ENCODE measurements around the gene APOA4.

Gene APOA4

DNA sequence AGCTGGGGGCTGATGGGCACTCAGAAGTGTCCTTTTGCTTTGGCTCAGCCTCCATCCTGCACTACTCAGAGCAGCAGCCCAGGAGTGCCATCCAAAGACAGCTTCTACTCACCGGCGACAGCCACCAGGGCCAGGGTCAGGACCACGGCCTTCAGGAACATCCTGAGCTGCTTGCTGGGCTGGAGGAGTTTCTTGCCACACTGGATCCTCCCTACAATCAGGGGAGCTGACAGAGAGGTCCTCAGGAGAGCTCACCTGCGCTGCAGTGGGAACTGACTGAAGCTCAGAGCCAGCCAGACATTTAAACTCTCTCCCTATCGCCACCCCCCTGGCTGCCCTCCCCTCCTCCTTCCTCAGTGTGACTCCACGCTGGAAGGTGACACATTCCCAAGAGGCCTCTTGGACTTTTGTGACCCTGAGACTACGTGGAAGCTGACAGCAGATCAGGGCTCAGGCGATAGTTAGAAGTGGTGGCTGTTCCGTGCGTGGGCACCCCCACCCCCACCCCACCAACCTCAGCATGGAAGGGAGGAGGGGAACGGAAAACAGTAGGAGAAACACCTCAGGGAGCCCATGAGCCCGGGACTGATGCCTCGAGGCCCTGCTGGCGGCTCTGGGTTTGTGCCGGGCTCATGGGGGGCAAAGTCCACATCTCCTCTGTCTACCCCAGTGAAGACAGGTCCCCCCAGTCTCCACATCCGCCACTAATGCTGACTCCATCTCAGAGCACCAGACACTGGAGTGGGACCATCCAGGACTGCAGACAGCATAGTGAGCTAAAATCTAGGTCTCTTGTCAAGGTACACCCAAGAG is at the start of gene APOA4:
TSS of gene APOA4 (minus strand) at position 274 of the 813 bp plus-strand sequence. CDS start at position 161, 113 bp downstream.
- no peak for DNase-seq

DNA sequence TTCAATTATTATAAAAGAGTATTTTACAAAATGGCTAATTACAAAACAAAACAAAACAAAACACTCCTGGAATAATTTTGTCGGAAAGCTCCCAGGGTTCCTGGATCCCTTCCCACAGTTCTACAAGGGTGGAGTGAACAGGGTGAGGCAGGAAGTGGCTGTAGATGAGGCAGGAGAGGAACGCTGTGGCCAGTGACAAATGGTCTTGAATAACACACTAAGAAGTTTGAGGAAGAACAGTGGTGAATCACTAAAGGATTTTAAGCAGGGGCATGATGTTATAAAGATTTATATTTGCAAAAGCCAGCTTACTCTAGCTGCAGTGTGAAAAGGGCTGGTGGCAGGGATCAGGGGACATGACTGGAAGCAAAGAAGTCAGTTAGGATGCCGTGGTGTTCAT is 48.1 kb upstream of the APOA4 start:
- DNase-seq, result no peak

DNA sequence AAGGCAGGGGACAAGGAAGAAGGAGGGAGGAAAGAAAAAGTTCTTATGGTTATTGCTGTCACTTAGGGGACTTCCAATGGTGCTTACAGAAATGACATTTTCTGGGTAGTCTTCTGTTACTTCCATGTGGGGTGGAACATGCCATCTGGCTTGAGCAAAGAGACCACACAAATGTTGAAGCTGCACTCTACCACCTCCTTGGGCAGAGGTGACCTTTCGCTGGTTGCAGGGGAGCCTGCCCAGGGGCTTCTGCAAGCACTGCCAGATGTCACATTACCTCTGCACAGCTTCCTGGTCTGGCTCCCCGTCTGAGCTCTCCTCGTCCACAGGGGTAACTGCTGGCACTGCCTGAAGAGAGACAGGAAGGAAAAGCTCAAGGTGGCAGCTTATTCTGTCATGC is 47.0 kb upstream of the APOA4 start:
- peak; percentile 33 for DNase-seq

DNA sequence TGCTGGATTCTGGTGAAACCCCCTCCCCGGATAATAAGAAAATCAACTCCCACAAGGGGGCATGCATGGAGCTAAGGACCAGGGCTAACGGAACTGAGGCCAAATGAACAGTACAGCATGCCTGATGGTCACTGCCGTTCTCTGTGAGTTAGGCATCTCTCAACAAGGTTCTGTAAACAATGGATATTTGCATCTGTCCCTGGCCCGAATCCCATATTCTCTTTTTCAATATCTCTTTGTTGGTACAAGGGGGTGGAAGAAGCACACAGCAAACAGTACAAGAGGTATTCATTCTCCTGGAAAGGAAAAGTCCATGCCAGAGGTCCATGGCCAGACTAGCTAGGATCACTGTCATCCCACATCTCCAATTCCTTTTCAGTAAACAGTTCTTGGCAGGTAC is 46.5 kb upstream of the APOA4 start:
- DNase-seq, result no peak

DNA sequence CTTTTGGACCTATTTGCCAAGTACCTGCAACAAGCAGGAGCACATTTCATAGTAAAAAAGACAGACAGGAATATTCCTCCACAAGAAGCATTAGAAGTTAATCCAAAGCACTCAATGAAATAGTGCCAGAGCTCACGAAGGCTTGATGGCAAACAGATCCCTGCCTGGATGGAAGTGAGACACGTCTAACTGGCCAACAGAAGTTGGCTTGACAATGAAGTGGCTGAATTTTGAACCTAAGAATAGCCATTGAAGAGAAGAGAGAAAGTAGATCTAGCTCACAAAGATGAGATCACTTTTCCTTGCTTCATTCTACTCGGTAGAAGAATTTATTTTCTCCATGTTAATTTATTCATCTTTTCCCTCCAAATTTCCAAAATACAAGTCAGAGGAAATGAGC is 45.0 kb upstream of the APOA4 start:
- no peak for DNase-seq

DNA sequence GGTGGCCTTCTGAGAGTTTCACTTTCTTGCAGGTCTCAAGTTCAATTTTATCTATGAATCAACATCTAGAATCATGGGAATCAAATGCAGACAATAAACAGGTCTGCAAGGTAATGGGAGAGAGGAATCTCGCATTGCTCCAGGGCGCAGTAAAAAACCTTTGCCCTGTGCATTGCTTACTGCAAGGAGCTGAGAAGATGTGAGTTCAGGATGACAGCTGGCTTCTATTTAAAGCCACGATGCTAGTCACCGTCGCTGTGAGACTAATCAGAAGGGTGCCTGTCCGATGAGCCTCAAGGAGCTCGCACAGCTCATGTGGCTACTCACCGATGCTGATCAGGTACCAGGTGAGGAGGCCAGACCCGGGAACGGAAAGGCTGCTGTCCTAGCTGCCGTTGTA is 44.5 kb upstream of the APOA4 start:
- no peak for DNase-seq

DNA sequence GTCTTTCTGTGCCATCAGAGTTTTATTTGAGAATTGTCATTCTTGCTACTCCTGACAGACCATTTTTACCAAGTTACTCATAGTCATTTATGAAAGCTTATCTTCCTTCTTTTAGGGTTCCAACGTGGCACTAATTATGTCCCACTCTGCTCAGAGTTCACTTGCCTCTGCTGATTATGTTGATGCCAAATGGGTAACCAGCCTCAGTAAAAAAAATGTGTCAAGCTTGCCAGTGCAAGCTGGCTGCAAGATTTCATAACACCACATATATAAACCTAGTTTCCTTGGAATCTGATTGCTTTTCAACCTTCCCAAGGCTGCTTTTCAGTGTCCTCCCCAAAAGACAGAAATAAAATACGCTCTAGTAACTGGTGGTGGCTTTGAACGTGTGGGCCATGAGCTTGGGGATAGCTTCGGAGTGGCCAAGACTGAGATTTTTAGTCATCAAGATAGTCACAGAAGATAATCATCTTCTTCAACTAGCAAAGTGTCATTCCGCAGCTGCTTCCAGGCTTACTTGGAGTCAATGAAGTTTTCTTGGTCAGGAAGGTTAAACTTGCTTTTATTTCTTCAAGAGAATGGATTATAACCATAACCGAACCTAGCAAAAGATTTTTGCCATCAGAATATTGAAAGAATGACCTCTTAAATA is 43.8 kb upstream of the APOA4 start:
- no peak for DNase-seq

DNA sequence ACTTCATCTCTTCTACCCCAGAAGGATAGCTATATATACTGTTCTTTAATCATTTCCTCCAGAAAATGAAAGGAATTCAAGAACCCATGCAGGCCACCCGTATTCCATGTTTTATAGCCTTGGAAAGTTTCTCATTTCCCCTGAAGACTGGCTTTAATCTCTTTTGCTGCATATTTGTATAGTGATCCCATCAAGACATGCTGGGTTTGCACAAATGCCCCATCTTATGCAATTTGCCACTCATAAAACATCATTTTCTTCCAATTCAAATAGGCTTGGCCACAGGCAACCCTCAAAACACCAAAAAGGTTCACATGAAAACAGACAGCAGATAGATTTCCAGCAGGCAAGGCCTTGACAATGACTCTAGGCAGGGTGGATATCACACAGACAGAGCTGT is 42.6 kb upstream of the APOA4 start:
- DNase-seq, result no peak

DNA sequence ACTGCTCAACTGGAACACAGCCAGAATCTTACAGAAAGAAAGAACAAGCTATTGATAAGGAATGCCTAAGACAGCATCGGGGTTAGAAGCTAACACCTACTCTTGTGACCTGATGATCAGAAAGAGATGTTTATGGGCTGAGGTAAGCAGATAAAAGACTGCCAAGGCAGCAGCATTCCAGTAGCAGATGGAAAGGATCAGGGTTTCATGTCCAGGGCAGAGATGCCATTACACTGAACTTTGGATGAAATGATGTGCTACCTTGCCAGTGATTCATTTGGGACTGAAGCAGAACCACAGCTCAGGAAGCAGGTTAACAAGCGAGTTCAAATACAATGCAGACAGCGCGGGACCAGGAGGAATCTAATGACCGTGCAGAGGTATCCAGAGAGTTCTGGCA is 41.4 kb upstream of the APOA4 start:
- DNase-seq, result no peak

DNA sequence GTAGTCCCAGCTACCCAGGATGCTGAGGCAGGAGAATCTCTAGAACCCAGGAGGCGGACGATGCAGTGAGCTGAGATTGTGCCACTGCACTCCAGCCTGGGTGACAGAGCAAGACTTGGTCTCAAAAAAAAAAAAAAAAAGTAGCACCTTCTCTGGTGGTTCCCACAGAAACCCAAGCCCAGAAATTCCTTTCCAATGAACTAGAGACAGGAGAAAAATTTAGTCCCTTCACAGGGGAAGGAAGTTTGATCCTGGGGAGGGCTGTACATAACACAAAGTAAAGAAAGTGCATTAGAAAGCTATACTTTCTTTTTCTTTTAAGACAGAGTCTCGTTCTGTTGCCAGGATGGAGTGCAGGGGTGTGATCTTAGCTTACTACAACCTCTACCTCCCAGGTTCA is 39.8 kb upstream of the APOA4 start:
- no peak for DNase-seq

DNA sequence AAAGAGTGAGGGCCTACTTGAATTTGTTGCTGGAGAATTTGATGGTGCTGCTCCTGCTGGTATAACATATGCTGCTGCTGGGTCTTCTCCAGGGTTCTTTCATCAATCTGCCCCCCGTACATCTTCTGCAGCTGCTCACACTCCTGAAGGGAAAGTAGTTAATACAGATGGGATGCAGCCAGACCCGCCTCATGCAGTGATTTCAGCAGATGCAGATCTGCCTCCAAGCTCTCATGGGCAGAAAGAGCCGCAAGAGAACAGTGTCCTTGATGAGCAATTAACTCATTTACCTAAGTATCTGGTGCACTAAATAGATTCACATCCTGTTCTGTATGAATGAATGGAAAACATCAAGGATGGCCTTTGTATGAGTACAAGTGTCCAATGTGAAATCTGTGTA is 39.1 kb upstream of the APOA4 start:
- no peak for DNase-seq

DNA sequence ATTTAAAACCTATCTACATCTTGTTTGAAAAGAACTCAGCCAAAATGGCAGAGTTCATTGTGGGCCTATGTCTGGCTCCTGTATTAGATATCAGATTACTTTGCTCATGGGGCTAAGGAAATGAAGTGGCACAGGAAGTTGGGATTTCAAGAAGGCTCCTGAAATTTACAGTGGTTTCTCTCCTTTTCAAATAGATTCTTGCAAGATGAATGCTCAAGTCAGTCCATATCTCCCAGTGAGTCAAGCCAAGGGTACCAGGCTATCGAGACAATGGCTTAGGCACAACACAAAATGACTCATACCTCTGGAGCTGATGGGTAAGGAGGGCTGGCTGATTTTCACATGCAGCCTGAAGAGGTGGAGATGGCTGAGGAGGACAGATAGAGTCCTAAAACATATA is 38.4 kb upstream of the APOA4 start:
- no peak for DNase-seq

DNA sequence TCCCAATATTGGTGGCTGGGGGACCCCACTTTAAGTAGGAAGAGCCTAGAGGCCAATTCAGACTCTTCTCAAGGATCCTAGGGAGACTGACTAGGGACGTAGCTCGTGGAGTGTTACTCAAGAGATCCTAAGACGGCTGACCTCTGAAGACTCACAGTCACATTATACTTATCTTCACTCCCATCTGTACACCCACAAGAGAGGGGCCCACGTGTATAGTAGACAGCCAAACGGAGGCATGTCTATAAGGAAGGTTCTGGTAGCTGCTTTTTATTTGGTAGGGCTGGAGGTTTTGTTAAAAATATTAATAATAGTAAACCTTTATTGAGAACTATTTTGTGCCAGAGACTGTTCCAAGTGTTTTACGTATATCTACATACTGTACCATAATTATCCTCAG is 37.2 kb upstream of the APOA4 start:
- DNase-seq, result no peak

DNA sequence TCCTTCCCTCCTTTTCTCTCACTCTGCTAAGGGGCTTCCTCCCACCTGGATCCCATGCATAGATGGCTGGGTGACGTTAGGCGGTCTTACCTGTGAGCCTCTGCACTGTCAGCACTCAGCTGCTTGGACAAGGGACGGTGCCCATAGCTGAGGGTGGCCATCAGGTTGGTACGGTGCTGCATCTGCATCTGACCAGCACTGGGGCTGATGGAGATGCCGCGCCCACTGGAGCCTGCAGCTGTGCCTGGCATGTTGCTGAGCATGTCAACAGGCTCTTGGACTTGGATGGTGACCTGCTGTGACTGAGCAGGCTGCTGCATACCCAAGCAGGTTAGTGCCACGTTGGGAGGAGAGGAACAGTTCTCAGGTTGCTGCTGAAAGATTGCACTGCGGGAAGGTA is 36.1 kb upstream of the APOA4 start:
- no peak for DNase-seq

DNA sequence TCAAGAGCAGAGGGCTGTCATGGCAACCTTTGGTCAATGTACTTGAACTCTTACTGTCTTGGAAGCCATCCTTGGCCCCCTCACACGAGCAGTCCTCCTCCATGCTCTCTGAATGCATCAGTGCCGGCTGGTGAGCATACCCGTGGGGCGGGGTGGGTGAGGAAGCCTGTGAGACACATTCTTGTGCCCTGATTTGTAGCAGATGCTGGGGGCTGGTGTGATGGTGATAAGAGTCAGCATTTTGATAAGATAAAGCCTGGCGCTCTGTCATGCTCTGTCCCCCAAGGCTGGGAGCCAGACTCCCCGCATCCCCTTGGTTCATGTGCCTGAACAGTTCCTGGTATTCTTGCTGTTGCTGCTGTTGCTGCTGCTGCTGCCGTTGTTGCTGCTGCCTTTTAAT is 34.8 kb upstream of the APOA4 start:
- no peak for DNase-seq

DNA sequence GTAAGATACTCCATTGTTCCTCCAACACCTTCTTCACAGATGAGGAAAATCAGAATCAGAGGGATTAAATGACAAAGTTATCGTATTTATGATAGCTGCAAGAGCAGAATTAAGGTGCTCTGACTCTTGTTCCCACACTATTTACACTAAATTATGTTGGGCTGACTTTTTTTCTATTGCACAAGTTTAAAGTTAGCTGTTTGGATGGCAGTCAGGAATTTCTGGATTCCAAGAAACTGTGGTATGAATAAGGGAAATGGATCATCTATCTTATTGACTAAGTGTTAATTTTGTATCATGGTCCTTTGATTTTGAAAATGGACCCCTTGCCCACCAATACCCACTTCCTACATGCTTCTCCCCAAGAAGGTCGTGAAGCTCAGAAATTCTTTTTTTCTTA is 34.2 kb upstream of the APOA4 start:
- no peak for DNase-seq

DNA sequence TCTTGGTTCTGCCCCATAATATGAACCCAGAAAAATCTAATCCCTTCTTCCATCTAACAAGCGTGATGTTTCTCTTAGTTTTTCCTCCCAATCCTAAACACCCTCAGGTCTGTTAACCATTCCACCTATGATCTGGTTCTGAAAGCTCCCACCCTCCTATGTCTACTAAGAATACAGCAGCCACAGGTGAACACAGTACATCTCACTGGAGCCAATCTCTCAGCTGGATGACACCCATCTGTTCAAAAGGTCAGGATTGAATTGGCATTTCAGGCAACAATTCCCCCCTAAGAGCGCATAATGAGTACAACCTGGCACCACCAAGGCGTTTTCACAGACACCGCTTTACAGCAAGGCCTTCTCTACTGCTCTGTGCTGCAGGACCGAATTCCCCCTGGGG is 33.3 kb upstream of the APOA4 start:
- no peak for DNase-seq

DNA sequence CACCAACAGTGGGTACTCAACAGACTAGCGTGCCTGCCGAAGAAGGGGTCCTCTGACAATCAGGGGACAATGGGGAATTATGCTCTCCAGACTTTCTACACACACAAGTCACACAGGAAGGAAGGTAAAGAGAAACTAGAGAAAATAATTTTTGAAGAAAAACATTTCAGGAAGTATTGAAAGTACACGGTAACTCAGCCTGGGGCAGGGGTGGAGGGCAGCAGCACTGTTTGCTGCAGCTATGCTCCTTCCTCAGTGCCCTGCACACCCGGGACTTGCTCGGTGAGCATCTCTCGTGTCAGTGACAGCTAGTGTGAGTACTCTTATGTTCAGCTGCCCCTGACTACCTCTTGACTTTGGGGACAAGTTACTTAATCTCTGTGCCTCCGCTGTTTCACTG is 32.3 kb upstream of the APOA4 start:
- DNase-seq, result no peak

DNA sequence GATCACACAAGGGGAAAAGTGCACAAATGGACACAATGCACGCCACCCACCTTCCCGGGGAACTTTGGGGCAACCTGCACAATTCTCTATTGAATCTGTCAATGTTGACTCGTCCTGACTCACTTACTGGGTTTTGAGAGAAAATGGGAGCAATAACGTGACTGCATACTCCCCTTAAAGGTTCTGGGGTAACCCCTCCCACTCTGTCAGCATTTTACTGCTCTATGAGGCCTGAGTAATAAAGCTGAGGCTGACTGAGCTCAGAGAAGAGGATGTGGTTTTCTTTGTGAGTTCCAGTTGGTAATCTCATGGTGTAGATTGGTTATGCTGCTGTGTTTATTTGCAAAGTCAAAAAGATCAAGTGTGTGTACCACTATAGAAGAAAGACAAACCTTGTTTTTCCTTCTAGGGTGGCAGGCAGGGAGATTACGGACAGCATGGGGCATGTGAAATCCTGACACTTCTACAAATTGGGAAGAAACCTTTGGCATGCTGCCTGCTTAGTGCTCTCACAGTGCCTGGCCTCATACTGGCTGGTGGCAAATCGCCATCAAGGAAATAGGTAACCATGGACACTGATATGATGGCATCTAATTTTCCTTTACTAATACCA is 30.5 kb upstream of the APOA4 start:
- peak; percentile 89 for DNase-seq

DNA sequence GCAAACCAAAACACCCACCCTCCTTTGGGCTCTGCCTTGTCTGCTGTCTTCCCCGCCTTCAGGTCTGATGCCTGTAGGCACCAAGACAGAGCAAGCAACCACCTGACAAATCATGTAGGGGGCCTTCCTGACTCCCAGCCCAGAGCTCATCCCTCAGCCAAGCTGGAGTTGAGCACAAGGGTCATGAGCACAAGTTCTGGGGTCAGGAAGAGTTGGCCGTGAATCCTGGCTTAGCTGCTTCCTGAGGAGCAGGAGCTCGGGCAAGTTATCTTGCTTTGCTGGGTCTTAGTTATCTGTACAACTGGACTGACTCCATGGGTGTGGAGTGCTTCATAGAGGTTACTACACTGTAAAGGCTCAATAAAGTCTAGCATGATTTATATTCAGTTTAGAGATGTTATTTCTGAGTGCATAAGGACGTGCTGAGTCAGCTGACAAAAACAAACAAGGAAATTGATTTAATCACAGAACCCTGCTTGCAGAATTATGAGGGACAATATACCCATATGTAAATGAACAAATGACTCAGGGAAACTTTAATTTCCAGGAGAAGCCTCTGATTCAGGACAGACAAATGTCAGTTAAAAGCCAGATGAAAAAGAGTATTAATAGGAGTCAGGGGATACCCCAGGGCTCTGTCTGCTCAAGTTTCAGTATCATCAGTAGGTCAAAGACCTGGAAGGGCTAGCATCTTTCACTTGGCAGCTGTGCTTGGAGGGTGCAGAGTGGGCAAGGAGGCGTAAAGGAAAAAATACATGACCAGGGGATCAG is 29.3 kb upstream of the APOA4 start:
- DNase-seq, result peak; percentile 59

DNA sequence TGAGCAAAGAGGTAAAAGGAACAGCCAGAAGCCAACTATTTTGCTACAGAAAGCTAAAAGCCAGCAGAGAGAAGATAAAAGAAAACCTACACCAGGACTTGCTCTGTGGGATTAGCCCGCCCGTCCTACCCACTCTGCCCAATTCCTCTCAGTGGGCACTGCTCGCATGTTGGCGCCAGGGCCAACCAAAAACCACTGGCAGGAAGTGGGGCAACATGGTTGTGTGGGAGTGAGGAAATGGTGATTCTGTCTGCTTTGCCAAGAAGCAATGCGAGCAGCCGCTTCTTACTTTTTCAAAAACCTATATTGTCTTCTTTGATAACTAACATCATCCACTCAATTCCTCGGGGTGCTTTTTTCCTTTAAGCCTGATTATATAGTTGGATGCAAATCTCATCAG is 28.5 kb upstream of the APOA4 start:
- DNase-seq, result peak; percentile 73

DNA sequence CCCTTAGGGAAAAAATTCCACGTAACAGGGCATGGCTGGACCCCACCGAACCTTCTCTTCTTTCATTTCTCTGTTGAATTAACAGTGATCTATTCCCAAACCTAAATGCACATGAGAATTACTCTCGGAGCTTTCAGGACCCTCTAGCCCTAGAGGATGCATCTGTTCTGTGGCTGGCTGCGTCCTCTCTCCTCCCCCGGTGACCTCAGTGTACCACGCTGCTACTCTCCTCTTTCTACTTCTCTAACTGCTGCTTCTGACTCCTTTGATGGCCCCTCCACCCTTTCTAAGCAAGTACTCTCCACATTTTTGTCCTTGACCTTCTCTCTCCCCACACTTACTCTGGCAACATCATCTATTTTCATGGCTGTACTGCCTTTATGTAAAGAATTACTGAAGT is 26.4 kb upstream of the APOA4 start:
- DNase-seq, result no peak

DNA sequence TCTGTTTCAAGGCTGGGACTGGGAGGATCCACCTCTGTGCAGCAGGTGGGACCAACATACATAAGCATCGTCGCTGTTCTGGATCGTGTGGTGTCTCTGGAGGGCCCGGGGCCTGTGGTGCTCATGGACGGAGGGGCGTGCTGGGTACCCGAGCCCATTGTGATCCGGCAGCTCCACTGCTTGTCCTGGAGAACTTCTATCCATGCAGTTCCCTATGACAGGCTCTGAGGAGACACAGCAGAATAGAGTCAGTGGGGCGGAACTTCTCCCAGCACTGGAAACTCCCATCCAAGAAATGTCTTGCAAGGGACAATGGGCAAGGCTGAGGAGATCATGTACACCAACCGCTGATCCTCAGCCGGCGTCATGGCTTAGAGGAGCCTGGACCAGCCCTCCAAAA is 26.0 kb upstream of the APOA4 start:
- DNase-seq, result no peak

DNA sequence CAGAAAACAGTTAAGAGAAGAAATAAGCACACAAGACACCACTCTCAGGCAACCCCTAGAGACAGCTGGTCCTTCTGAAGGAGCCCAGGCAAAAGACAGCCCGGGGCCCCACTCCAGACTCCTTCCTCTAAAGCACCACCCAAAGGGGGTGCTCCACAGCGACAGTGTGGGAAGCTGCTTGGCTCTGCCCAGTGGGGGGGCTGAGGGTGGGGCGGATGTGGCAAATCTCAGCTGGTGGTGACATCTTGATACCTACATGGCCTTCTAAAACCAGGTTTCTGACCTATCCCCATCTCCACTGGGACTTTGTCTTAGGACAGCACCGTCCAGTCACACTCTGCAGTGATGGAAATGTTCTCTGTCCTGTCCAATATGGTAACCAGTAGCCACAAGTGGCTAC is 24.5 kb upstream of the APOA4 start:
- no peak for DNase-seq

Measured in hematopoietic multipotent progenitor cell treated with erythropoietin and hydrocortisone succinate and interleukin-3 and kit ligand, for 6 days (in vitro differentiated cells).